Measurements from ENCODE around the gene ACSS1.

- TF ChIP-seq CTCF (IDR thresholded peaks at IDR 0.05) (no peak), POLR2A (IDR thresholded peaks at IDR 0.05) (no peak)
These were observed 52.3 kb downstream of the ACSS1 start for GRCh38 chr20:25005661-25006060.
